HTR-8/SVneo (cell line): ENCODE measurements around the gene MARK1.

Experiments
- DNase-seq: peaks from one replicate; pipeline ENCODE4 v3.0.0; 2011; ENCODE audit warnings: low spot score, mixed read lengths; ENCODE audit not compliant: insufficient read length
- FAIRE-seq: peaks from 2 replicates; lab custom pipeline; 2011; peaks lifted over from hg19 to GRCh38; lab: Jason Lieb, UNC

MARK1 gene

DNA sequence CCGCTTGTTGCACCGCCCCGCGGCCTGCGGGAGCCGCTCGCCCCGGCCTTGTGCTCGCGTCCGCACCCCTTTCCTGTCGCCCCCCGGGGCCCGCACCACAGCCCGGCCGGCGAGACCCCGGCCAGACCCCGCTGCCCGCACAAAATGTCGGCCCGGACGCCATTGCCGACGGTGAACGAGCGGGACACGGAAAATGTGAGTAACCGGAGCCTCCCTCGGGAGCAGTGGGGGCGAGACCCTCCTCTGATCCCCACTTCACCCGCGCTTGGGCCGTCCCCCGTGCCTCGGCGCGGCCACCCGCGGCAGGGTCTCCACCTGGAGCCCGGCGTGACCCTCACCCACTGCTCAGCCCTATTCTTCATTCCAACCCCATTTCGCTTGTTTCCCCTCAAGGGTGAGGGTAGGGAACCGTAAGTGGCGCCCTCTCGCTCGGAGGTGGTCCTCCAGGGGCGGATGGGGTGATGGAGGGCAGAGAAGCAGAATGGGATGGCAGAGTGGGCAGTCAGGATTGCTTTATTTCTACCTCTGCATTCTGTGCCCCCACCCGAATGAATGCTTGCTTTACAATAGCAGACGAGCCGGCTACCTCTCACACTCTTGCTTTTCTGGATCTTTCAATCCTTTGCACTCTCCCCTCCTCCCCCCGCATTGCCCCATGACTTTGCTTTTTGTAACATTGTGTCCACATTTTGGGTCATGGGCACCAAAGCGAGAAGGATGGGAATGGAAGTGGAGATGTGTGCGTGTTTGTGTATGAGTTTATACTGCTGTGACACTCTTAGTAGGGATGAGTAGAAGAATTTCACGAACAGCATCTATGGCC lies 954 bp downstream of the MARK1 start:
- DNase-seq, result no peak
- peak; percentile 59 for FAIRE-seq

GRCh38 chr1:220529521-220530020 lies 1.6 kb downstream of the MARK1 start:
- FAIRE-seq, result no peak
- DNase-seq, result no peak

- DNase-seq, result no peak
- FAIRE-seq, result no peak
Observed at GRCh38 chr1:220533504-220534109, 5.7 kb downstream of the MARK1 start.

DNA sequence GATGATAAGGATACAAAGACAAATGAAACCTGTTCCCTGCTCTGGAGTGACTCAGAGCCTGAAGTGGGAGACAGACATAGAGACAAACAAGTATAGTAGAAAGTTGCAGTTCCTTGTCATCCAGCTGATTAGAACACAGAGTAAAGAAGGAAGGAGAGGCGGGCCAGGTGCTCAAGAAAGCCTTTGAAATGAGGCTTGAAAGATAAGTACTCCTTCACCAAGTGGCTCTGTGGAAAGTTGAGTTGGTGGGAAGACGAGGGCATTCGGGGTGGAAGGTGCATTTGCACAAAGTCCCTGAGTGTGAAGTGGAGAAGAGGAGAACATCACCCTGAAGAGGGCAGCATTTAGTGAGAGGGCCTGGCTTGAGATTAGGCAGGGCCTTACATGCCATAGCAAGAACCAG lies 17.0 kb downstream of the MARK1 start:
- no peak for FAIRE-seq
- no peak for DNase-seq

GRCh38 chr1:220550811-220551399 lies 23.0 kb downstream of the MARK1 start:
- DNase-seq, result no peak
- FAIRE-seq, result no peak

GRCh38 chr1:220551718-220552117 lies 23.8 kb downstream of the MARK1 start:
- DNase-seq, result no peak
- no peak for FAIRE-seq

- FAIRE-seq (no peak), DNase-seq (no peak)
Observed at GRCh38 chr1:220552672-220553260, 24.8 kb downstream of the MARK1 start.

GRCh38 chr1:220556641-220557040 lies 28.7 kb downstream of the MARK1 start:
- FAIRE-seq, result no peak

GRCh38 chr1:220563564-220563963 lies 35.6 kb downstream of the MARK1 start:
- no peak for FAIRE-seq

More at GRCh38 chr1:220556641-220557040, 28.7 kb downstream of the MARK1 start:
- DNase-seq, result no peak

GRCh38 chr1:220564216-220564615 lies 36.3 kb downstream of the MARK1 start:
- DNase-seq (no peak), FAIRE-seq (no peak)

More at GRCh38 chr1:220563564-220563963, 35.6 kb downstream of the MARK1 start:
- DNase-seq, result no peak

- DNase-seq (no peak), FAIRE-seq (no peak)
Observed at GRCh38 chr1:220565670-220566069, 37.7 kb downstream of the MARK1 start.

- FAIRE-seq, result no peak
- no peak for DNase-seq
Observed at GRCh38 chr1:220566869-220567268, 38.9 kb downstream of the MARK1 start.

GRCh38 chr1:220572416-220572815 lies 44.5 kb downstream of the MARK1 start:
- FAIRE-seq (no peak), DNase-seq (no peak)

- FAIRE-seq (no peak), DNase-seq (no peak)
Observed at GRCh38 chr1:220573836-220574235, 45.9 kb downstream of the MARK1 start.

DNA sequence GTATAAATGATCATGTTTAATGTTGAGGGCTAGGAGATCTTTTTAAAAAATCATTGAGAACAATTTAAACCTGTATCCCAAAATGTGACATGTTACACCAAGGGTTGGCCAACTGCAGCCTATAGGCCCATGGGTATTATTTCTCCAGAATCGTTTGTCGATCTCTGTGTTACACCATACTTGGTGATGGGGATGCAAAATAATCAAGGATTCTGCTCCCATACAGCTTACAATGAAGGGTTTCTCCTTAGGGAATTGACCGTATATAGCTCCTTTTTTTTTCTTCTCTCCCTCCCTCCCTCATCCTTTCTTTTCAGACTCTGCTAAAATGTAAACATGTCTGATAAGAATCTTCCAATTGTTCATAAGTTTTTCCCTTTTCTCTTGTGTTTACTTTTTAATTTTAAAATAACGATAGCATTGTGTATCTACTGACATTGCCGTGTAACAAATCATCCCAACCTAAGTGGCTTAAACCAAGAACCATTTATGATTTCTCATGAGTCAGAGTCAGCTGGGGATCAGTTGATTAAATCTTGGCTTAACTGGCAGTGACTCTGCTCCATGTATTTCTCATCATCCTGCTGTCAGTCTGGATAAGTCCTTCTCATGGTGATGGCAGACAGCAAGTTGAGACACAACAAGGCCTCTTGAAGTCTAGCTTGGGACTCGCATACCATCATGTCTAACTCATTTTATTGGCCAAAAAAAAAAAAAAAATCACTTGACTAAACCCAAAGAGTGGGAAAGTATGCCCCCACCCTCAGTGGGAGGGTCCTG lies 48.0 kb downstream of the MARK1 start:
- no peak for FAIRE-seq
- no peak for DNase-seq

GRCh38 chr1:220577926-220578325 lies 50.0 kb downstream of the MARK1 start:
- no peak for FAIRE-seq
- no peak for DNase-seq

GRCh38 chr1:220579317-220579716 lies 51.4 kb downstream of the MARK1 start:
- FAIRE-seq (no peak), DNase-seq (no peak)

DNA sequence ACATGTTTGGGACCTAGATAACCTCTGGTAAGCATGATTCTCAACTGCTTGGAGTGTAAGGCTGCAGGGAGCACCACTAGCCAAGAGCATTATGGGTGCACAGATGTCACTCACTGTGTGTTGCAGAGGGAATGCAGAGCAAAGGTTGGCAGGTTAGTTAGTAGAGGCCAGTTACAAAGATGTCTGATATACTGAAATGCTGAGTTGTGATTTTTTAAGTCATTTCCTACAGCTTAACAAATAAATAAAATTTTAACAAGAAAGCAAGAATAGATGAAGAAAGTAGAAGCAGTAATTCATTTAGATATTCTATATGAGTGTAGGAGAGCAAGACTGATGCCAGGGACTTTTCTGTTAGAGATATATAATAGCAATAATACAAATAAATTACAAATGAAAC lies 64.8 kb downstream of the MARK1 start:
- DNase-seq, result no peak
- FAIRE-seq, result no peak

DNA sequence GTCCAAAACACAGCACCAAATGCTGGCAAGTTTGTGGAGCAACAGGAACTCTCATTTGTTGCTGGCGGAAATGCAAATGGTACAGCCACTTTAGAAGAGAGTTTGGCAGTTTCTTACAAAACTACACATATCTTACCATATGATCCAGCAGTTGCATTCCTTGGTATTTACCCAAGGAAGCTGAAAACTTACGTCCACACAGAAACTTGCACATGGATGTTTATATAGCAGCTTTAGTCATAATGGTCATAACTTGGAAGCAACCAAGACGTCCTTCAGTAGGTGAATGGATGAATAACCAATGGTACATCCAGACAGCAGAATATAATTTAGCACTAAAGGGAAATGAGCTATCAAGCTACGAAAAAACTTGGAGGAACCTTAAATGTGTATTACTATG lies 66.4 kb downstream of the MARK1 start:
- FAIRE-seq (no peak), DNase-seq (no peak)

DNA sequence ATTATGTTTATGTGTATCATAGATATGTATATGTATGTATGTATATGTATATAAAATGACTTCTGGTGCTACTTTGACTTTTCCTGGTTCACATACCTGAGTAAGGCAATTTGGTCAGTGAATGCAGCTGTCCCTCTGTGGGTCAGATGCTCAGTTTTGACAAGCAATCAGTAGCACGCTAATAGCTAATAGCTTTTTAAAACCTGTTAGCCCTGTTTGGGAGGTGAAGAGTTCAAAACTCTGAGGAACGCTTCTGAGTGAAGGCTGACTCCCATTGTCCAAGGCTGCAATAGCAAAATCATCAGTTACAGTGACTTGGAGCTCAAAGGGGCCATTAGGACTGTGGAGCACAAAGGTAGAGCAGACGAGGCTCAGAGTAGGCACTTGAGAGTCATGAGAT lies 67.2 kb downstream of the MARK1 start:
- DNase-seq (no peak), FAIRE-seq (no peak)
